GM12891 (cell line): ENCODE data around the gene BABAM2.

Experiments used
- DNase-seq: peaks from one replicate; pipeline ENCODE4 v3.0.0; 2011; ENCODE audit warnings: low spot score; ENCODE audit not compliant: insufficient read length
- FAIRE-seq: peaks from 2 replicates; lab custom pipeline; 2011; peaks lifted over from hg19 to GRCh38; lab: Jason Lieb, UNC
- PAX5 ChIP-seq: IDR thresholded peaks from 2 replicates; pipeline ENCODE4 v1.6.1; 2011; ENCODE audit warnings: low read length, moderate library complexity, mild to moderate bottlenecking; ENCODE audit not compliant: insufficient read depth, severe bottlenecking
- POLR2A ChIP-seq: IDR thresholded peaks from 2 replicates; pipeline ENCODE4 v1.6.1; 2011; ENCODE audit warnings: low read depth, low read length, control low read depth
- POLR2AphosphoS5 ChIP-seq: IDR thresholded peaks from 2 replicates; pipeline ENCODE4 v1.6.1; 2011; ENCODE audit warnings: low read depth, low read length, control low read depth
- POU2F2 ChIP-seq: IDR thresholded peaks from 2 replicates; pipeline ENCODE4 v1.6.1; 2011; ENCODE audit warnings: low read depth, mild to moderate bottlenecking, control low read depth, low read length, moderate library complexity
- SPI1 ChIP-seq: IDR thresholded peaks from 2 replicates; pipeline ENCODE4 v1.6.1; 2011; ENCODE audit warnings: low read depth, low read length, control low read depth
- TAF1 ChIP-seq: IDR thresholded peaks from 2 replicates; pipeline ENCODE4 v1.6.1; 2011; ENCODE audit warnings: low read depth, low read length, control low read depth

BABAM2 gene

DNA sequence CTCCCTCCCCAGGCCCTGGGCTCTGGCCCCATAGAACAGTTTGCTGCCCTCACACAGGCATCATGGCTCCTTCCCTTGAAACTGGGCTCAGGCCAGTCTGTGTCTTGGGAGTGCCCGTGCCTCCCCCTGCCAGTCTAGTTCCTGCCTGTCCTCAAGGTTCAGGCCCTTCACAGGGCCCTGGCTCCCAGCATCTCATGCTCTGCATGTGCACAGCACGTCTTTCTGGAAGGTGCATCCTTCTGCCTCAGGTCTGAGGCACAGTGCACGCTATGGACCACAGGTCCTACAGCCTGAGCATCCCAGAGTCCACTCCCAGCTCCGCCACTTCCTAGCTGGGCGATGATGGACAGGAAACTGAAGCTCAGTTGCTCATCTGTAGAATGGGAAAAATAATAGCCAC, 466.5 kb downstream of the BABAM2 start:
- TF ChIP-seq TAF1 (no peak), POU2F2 (no peak), POLR2AphosphoS5 (no peak)
- no peak for DNase-seq
- FAIRE-seq: no peak

GRCh38 chr2:28357948-28358667, 467.6 kb downstream of the BABAM2 start:
- DNase-seq: no peak
- no peak for TF ChIP-seq POLR2AphosphoS5
- no peak for TF ChIP-seq PAX5
- TF ChIP-seq POLR2A: no peak
- no peak for TF ChIP-seq TAF1
- TF ChIP-seq POU2F2: no peak
- FAIRE-seq: no peak

DNA sequence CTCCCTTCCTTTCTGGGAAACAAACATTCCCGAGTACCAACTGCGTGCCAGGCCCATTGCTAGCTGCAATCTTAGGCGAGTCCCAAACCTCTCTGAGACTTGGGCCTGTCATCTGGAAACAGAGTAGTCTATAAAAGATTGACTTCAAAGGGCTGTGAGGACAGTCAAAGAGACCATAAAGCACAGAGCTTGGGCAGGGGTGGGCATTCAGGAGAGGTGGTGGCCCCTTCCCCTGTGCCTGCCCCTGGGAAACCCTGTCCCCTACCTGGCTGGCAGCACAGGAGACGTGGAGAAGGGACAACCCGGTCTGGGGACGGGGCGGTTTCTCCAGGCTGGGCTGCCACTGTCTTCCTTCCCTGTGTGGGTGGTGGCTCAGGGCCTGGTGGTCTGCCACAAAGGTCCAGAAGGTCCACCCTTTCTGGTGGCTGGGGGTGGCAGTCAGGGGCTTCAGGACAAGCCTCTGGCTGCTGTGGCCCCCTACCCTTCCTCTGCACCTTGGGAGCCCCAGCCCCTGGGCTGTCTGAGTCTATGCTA, 468.2 kb downstream of the BABAM2 start:
- TF ChIP-seq TAF1 (no peak), POLR2AphosphoS5 (no peak), POU2F2 (no peak), PAX5 (no peak), POLR2A (no peak), SPI1 (no peak)
- FAIRE-seq (peak; percentile 26), DNase-seq (no peak)

- DNase-seq: peak; percentile 62
Observed at GRCh38 chr2:28359222-28360057, 468.9 kb downstream of the BABAM2 start.

GRCh38 chr2:28360058-28360717, 469.7 kb downstream of the BABAM2 start:
- FAIRE-seq (no peak), DNase-seq (no peak)
- TF ChIP-seq POLR2AphosphoS5 (no peak), PAX5 (no peak), SPI1 (no peak), TAF1 (no peak)

More at GRCh38 chr2:28359222-28360057, 468.9 kb downstream of the BABAM2 start:
- no peak for TF ChIP-seq SPI1
- TF ChIP-seq TAF1: no peak
- no peak for TF ChIP-seq POLR2AphosphoS5
- TF ChIP-seq PAX5: no peak
- TF ChIP-seq POU2F2: no peak
- TF ChIP-seq POLR2A: no peak
- FAIRE-seq: peak; percentile 81

- no peak for TF ChIP-seq SPI1
- no peak for TF ChIP-seq PAX5
- TF ChIP-seq POLR2AphosphoS5: no peak
- TF ChIP-seq POLR2A: no peak
- no peak for TF ChIP-seq POU2F2
- no peak for TF ChIP-seq TAF1
- DNase-seq (no peak), FAIRE-seq (no peak)
Observed at GRCh38 chr2:28360718-28361293, 470.3 kb downstream of the BABAM2 start.

DNA sequence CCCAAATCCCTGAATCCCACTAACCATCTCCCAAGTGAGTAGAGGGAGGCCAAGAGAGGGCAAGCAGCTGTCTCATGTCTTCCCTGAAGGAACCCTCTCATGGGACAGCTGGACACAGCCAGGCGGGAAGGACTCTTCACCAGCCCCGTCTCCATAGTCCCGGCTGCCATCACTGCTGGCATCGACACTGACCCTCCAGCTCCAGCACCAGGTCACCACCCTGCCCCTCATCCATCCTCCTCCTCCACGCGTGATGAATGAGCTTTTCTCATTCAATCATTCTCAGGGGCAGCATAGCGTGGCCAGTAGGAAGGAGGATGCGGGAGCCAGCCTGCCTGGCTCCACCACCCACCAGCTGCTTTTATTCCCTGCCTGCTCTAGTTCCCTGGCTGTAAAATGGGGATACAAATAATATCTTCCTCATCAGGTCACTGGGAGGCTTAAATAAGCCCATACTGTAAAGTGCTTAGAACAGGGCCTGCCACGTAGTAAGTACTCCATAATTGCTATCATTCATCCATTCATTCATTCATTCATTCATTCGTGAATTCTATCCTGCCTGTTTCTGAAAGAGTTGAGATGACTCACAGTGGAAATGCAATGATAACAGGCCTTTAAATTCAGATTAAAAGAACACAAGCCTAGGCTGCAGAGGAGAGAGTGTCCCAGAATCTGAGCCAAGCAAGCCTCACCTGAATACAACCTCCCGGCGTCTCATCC, 471.6 kb downstream of the BABAM2 start:
- FAIRE-seq (no peak), DNase-seq (no peak)
- no peak for TF ChIP-seq TAF1
- TF ChIP-seq PAX5: no peak
- TF ChIP-seq POLR2AphosphoS5: no peak
- no peak for TF ChIP-seq SPI1
- TF ChIP-seq POLR2A: no peak
- TF ChIP-seq POU2F2: no peak

DNA sequence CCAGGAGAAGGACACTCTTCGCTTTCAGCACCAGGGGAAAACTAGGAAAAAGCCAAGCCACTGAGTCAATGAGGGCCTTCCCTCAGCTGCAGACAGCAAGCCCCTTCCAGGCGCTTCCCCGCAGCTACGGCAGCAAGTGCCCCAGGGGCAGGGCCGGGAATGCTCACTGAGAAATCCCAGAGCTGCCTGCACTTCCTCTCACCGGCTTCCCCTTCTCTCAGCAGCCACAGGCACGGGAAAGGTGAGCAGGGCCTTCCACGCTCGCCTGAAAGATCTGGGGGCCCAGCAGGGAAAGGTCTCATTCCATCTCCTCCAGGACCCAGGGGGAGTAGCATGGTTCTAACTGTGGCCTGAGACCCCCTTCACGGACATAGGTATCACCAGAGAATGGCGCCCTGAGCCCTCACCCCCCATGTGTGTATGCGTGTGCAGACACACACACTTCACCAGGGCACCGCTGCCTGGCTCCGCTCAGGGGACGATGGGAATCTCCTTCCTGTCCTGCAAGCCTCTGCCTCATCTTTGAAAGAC, 472.5 kb downstream of the BABAM2 start:
- DNase-seq (no peak), FAIRE-seq (no peak)
- no peak for TF ChIP-seq PAX5
- TF ChIP-seq POLR2AphosphoS5: no peak
- TF ChIP-seq POLR2A: no peak
- no peak for TF ChIP-seq POU2F2
- no peak for TF ChIP-seq SPI1
- TF ChIP-seq TAF1: no peak
